Endothelial cell of umbilical vein (primary cell): ENCODE results near the gene ATP5MK.
"Not testable (repeated sequence)": the region's sequence is repeated elsewhere in the genome, so short reads cannot be mapped to it uniquely, and the experiment has no call there.

ENCODE experiments used
- FOS ChIP-seq: IDR thresholded peaks from 2 replicates; pipeline ENCODE4 v1.6.1; 2011; ENCODE audit warnings: mild to moderate bottlenecking, low read length, moderate library complexity, borderline replicate concordance; ENCODE audit not compliant: insufficient read depth
- JUN ChIP-seq: IDR thresholded peaks from 2 replicates; pipeline ENCODE4 v1.6.1; 2011; ENCODE audit warnings: borderline replicate concordance, low read depth; ENCODE audit not compliant: insufficient read length, insufficient read depth
- MYC ChIP-seq: IDR thresholded peaks from one replicate; pipeline ENCODE4 v1.6.1; 2011; ENCODE audit warnings: mild to moderate bottlenecking, low read depth, low read length
- POLR2A ChIP-seq: IDR thresholded peaks from 2 replicates; pipeline ENCODE4 v1.6.1; 2012; ENCODE audit warnings: low read depth, mild to moderate bottlenecking, control low read depth, low read length
- POLR2AphosphoS5 ChIP-seq: IDR thresholded peaks from 2 replicates; pipeline ENCODE4 v1.6.1; 2012; ENCODE audit warnings: low read depth, mild to moderate bottlenecking, control low read depth, low read length, moderate library complexity; ENCODE audit not compliant: insufficient read depth
- TF ChIP-seq, protein P1 (sequence below), 2 donors: IDR thresholded peaks; 1 replicate in 1 of 2; 2 replicates in 1 of 2; pipeline ENCODE4 v1.5.1; 2011; ENCODE audit warnings: low read length in 2 of 2, mild to moderate bottlenecking in 2 of 2, moderate library complexity in 2 of 2, control low read depth in 1 of 2, inconsistent platforms in 1 of 2, low read depth in 1 of 2; ENCODE audit not compliant: insufficient read depth in 1 of 2; ENCODE audit errors: extremely low read depth in 1 of 2
- TF ChIP-seq, protein P2 (sequence below): IDR thresholded peaks from 2 replicates; pipeline ENCODE4 v1.6.1; 2011; ENCODE audit not compliant: insufficient read depth, insufficient read length

DNA sequence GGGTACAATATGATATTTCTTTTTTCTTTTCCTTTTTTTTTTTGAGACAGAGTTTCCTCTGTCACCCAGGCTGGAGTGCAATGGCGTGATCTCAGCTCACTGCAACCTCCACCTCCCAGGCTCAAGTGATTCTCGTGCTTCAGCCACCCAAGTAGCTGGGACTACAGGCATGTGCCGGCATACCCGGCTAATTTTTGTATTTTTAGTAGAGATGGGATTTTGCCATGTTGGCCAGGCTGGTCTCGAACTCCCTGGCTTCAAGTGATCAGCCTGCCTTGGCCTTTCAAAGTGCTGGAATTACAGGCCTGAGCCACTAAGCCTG lies 20.8 kb upstream of the ATP5MK start:
- not testable (repeated sequence) for TF ChIP-seq POLR2A, POLR2AphosphoS5, FOS, MYC, JUN
- TF ChIP-seq, protein P1, sequence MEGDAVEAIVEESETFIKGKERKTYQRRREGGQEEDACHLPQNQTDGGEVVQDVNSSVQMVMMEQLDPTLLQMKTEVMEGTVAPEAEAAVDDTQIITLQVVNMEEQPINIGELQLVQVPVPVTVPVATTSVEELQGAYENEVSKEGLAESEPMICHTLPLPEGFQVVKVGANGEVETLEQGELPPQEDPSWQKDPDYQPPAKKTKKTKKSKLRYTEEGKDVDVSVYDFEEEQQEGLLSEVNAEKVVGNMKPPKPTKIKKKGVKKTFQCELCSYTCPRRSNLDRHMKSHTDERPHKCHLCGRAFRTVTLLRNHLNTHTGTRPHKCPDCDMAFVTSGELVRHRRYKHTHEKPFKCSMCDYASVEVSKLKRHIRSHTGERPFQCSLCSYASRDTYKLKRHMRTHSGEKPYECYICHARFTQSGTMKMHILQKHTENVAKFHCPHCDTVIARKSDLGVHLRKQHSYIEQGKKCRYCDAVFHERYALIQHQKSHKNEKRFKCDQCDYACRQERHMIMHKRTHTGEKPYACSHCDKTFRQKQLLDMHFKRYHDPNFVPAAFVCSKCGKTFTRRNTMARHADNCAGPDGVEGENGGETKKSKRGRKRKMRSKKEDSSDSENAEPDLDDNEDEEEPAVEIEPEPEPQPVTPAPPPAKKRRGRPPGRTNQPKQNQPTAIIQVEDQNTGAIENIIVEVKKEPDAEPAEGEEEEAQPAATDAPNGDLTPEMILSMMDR (IDR thresholded peaks at IDR 0.05; ENCODE audit: extremely low read depth in 1 of 2, insufficient read depth in 1 of 2, low read depth in 1 of 2, low read length in 2 of 2), result not testable (repeated sequence)
- TF ChIP-seq, protein P2, sequence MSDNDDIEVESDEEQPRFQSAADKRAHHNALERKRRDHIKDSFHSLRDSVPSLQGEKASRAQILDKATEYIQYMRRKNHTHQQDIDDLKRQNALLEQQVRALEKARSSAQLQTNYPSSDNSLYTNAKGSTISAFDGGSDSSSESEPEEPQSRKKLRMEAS, result not testable (repeated sequence)
